H9 (cell line): ENCODE measurements around the gene CCDC51. TPM values are rescaled to one million over a fixed set of nuclear protein-coding genes. Genes with fewer than 3 reads are reported as not detected.

Experiments
- DNase-seq: peaks from one replicate; pipeline ENCODE4 v3.0.0-alpha.2; 2017
- H2AFZ ChIP-seq: one replicate; pipeline ENCODE4 v1.6.1; 2013; ENCODE audit warnings: mild to moderate bottlenecking, low read length, control low read depth, moderate library complexity
- H2AK5ac ChIP-seq: 2 replicates; pipeline ENCODE4 v1.6.1; 2013; ENCODE audit warnings: low read length, control low read depth, mixed read lengths; ENCODE audit not compliant: insufficient read length
- H2BK120ac ChIP-seq: one replicate; pipeline ENCODE4 v1.6.1; 2013; ENCODE audit warnings: low read depth, mild to moderate bottlenecking, low read length, control low read depth, inconsistent platforms; ENCODE audit not compliant: poor library complexity, severe bottlenecking
- H2BK12ac ChIP-seq: 2 replicates; pipeline ENCODE4 v1.6.1; 2013; ENCODE audit warnings: low read length, control low read depth, mixed read lengths, low read depth; ENCODE audit not compliant: insufficient read length
- H2BK15ac ChIP-seq: 2 replicates; pipeline ENCODE4 v1.6.1; 2013; ENCODE audit warnings: low read depth, low read length, control low read depth
- H2BK20ac ChIP-seq: one replicate; pipeline ENCODE4 v1.6.1; 2013; ENCODE audit warnings: low read depth, mild to moderate bottlenecking, low read length, control low read depth, inconsistent platforms; ENCODE audit not compliant: poor library complexity, severe bottlenecking
- H2BK5ac ChIP-seq: 2 replicates; pipeline ENCODE4 v1.6.1; 2013; ENCODE audit warnings: low read length, control low read depth, mixed read lengths; ENCODE audit not compliant: insufficient read length
- H3K14ac ChIP-seq: 2 replicates; pipeline ENCODE4 v1.6.1; 2013; ENCODE audit warnings: low read length, control low read depth; ENCODE audit not compliant: insufficient read depth
- H3K18ac ChIP-seq: 2 replicates; pipeline ENCODE4 v1.6.1; 2013; ENCODE audit warnings: low read depth, mild to moderate bottlenecking, mixed read lengths, low read length, control low read depth; ENCODE audit not compliant: insufficient read length
- H3K23ac ChIP-seq: 2 replicates; pipeline ENCODE4 v1.6.1; 2013; ENCODE audit warnings: low read length, control low read depth, mixed read lengths, low read depth; ENCODE audit not compliant: insufficient read length
- H3K23me2 ChIP-seq: 2 replicates; pipeline ENCODE4 v1.6.1; 2013; ENCODE audit warnings: low read depth, mild to moderate bottlenecking, mixed read lengths, low read length, control low read depth; ENCODE audit not compliant: insufficient read length, poor library complexity, severe bottlenecking
- H3K27ac ChIP-seq: 2 replicates; pipeline ENCODE4 v1.5.1; 2013; ENCODE audit warnings: low read length, control low read depth, mixed read lengths, low read depth; ENCODE audit not compliant: insufficient read length
- H3K27me3 ChIP-seq: 2 replicates; pipeline ENCODE4 v1.6.1; 2013; ENCODE audit warnings: low read length, control low read depth, inconsistent platforms; ENCODE audit not compliant: insufficient read depth
- H3K4ac ChIP-seq: 2 replicates; pipeline ENCODE4 v1.6.1; 2013; ENCODE audit warnings: low read depth, mild to moderate bottlenecking, control low read depth, inconsistent platforms, low read length, moderate library complexity
- H3K4me1 ChIP-seq: 2 replicates; pipeline ENCODE4 v1.6.1; 2013; ENCODE audit warnings: low read length, control low read depth, inconsistent platforms; ENCODE audit not compliant: insufficient read depth
- H3K4me2 ChIP-seq: 2 replicates; pipeline ENCODE4 v1.6.1; 2013; ENCODE audit warnings: low read length, control low read depth, mixed read lengths; ENCODE audit not compliant: insufficient read length, insufficient read depth
- H3K56ac ChIP-seq: 2 replicates; pipeline ENCODE4 v1.6.1; 2013; ENCODE audit warnings: low read depth, mild to moderate bottlenecking, mixed read lengths, low read length, control low read depth; ENCODE audit not compliant: insufficient read length
- H3K79me1 ChIP-seq: 2 replicates; pipeline ENCODE4 v1.6.1; 2013; ENCODE audit warnings: low read depth, mild to moderate bottlenecking, moderate library complexity, low read length, control low read depth, inconsistent platforms; ENCODE audit not compliant: insufficient read depth, poor library complexity, severe bottlenecking
- H3K79me2 ChIP-seq: 2 replicates; pipeline ENCODE4 v1.6.1; 2013; ENCODE audit warnings: low read length, control low read depth, inconsistent platforms; ENCODE audit not compliant: insufficient read depth
- H3K9ac ChIP-seq: 2 replicates; pipeline ENCODE4 v1.6.1; 2013; ENCODE audit warnings: low read length, control low read depth, mixed read lengths; ENCODE audit not compliant: insufficient read length; ENCODE audit errors: extremely low read depth
- H3K9me3 ChIP-seq: one replicate; pipeline ENCODE4 v1.6.1; 2013; ENCODE audit warnings: low read depth, low read length, inconsistent platforms; ENCODE audit not compliant: control insufficient read depth
- H3T11ph ChIP-seq: one replicate; pipeline ENCODE4 v1.6.1; 2013; ENCODE audit warnings: mild to moderate bottlenecking, low read length, control low read depth, inconsistent platforms
- H4K20me1 ChIP-seq: one replicate; pipeline ENCODE4 v1.6.1; 2013; ENCODE audit not compliant: control insufficient read depth, insufficient read length, insufficient read depth
- H4K5ac ChIP-seq: 2 replicates; pipeline ENCODE4 v1.6.1; 2013; ENCODE audit warnings: low read depth, mild to moderate bottlenecking, mixed read lengths, low read length, control low read depth; ENCODE audit not compliant: insufficient read length
- H4K8ac ChIP-seq: replicated peaks from 2 replicates; pipeline ENCODE4 v1.6.1; 2013; ENCODE audit warnings: low read length, control low read depth, mixed read lengths, low read depth; ENCODE audit not compliant: insufficient read length
- H4K91ac ChIP-seq: 2 replicates; pipeline ENCODE4 v1.6.1; 2013; ENCODE audit warnings: low read depth, mild to moderate bottlenecking, moderate library complexity, mixed read lengths, low read length, control low read depth; ENCODE audit not compliant: insufficient read length
- H3K27ac Mint-ChIP-seq, 3 experiments: 2 replicates in 2 of 3; 3 replicates in 1 of 3; pipeline ENCODE4 v1.8.0; 2020 to 2021; ENCODE audit warnings: mixed read lengths in 3 of 3, mild to moderate bottlenecking in 1 of 3, moderate library complexity in 1 of 3
- H3K27me3 Mint-ChIP-seq: 2 replicates; pipeline ENCODE4 v1.8.0; 2021; ENCODE audit warnings: low read depth, mild to moderate bottlenecking, moderate library complexity, mixed read lengths
- H3K36me3 Mint-ChIP-seq, 3 experiments: 2 replicates in 2 of 3; 3 replicates in 1 of 3; pipeline ENCODE4 v1.8.0; 2020 to 2021; ENCODE audit warnings: low read depth in 3 of 3, mixed read lengths in 3 of 3; ENCODE audit not compliant: insufficient read depth in 1 of 3
- H3K4me1 Mint-ChIP-seq, 2 experiments: 2 replicates each; pipeline ENCODE4 v1.8.0; 2020; ENCODE audit warnings: mixed read lengths in 2 of 2
- H3K4me3 Mint-ChIP-seq, 2 experiments: 2 replicates in 1 of 2; 3 replicates in 1 of 2; pipeline ENCODE4 v1.8.0; 2020 to 2021; ENCODE audit warnings: mild to moderate bottlenecking in 2 of 2, mixed read lengths in 2 of 2, moderate library complexity in 1 of 2
- H3K9me3 Mint-ChIP-seq, 2 experiments: 2 replicates in 1 of 2; 3 replicates in 1 of 2; pipeline ENCODE4 v1.8.0; 2020; ENCODE audit warnings: mild to moderate bottlenecking in 2 of 2, mixed read lengths in 2 of 2, moderate library complexity in 1 of 2
- WGBS: extraction: QIAGEN DNeasy Blood & Tissue Kit; methylation state at CpG from one replicate; pipeline ENCODE4 v1.1.7; 2013; ENCODE audit warnings: missing lambda C conversion rate, low lambda C conversion rate, mixed read lengths; ENCODE audit not compliant: insufficient read length; ENCODE audit errors: extremely low coverage; 5-methylcytosine and 5-hydroxymethylcytosine counted together
- total RNA-seq: library from RNA; stranded (reverse); gene quantifications from 2 replicates; pipeline ENCODE4 v1.2.1, GENCODE V29; 2021
- TF ChIP-seq, protein P1 (sequence below): fragments of 200-600 bp; sonication (generic); conservative IDR thresholded peaks from 3 replicates; pipeline ENCODE4 v1.8.0; 2021; ENCODE audit warnings: antibody characterized with exemption, mild to moderate bottlenecking

CCDC51 gene
- total RNA-seq, 1 experiment from 2014 or later = 20.0 TPM

DNA sequence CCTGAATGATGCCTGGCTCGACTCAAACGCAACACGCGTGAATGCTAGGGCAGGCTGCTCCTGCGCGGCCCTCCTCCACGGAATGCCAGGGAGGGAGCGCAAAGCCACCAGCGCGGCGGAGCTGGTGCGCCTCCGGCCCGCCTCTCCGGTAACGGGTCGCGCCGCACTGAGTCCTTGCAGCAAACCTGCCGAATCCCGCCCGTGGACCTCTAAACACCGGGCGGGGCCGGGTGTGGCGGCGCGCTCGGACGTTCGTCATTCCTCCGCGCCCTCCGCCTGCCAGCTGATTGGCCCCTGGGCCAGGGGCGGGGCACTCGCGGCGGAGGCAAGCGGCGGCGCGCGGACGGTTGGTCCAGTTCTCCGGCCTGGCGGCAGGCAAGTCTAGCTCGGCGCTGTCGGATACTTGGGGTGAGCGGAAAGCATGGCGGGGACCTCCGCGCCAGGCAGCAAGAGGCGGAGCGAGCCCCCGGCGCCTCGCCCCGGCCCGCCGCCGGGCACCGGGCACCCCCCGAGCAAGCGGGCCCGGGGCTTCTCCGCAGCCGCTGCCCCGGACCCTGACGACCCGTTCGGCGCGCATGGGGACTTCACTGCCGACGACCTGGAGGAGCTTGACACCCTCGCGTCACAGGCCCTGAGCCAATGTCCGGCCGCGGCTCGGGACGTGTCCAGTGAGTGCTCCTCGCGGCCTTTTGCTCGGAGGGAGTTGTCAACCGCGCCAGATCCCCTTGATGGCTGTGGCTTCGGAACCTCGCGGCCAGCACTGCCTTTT, 6.7 kb upstream of the CCDC51 start, which contains the start of gene ATRIP:
Gene ATRIP (plus strand): TSS at position 313 of the 769 bp plus-strand sequence. CDS start 109 bp downstream, at position 422.
- peak; percentile 92 for DNase-seq
- H4K5ac ChIP-seq = no peak within 1 kb of the TSS
- H3K56ac ChIP-seq = no peak within 1 kb of the TSS
- no peaks in the 10 kb centered on the region for H3K9me3 ChIP-seq
- no peaks in the 10 kb centered on the region for H3K4me1 ChIP-seq
- no CpG with 5 or more reads among the region's 91 CpGs for WGBS
- no peak within 1 kb of the TSS for H3K27ac ChIP-seq
- H2AK5ac ChIP-seq = no peak within 1 kb of the TSS
- H2BK120ac ChIP-seq = no peak within 1 kb of the TSS
- no peaks in the 10 kb centered on the region for H4K20me1 ChIP-seq
- H3K4me2 ChIP-seq = peak within 1 kb of the TSS; percentile 92
- H2BK12ac ChIP-seq = no peak within 1 kb of the TSS
- Mint-ChIP-seq H3K4me1 (peaks cover 23 to 26% of the 10 kb centered on the region in 2 experiments), H3K27me3 (no peaks in the 10 kb centered on the region), H3K4me3 (peak within 1 kb of the TSS; percentile 91 to 94), H3K27ac (peak within 1 kb of the TSS; percentile 55 to 95 (median 65); a peak in 6 of 7 replicates), H3K36me3 (peaks cover 18 to 39% (median 26%) of the 10 kb centered on the region in 3 experiments; a peak in 6 of 7 replicates), H3K9me3 (no peaks in the 10 kb centered on the region)
- TF ChIP-seq, protein P1, sequence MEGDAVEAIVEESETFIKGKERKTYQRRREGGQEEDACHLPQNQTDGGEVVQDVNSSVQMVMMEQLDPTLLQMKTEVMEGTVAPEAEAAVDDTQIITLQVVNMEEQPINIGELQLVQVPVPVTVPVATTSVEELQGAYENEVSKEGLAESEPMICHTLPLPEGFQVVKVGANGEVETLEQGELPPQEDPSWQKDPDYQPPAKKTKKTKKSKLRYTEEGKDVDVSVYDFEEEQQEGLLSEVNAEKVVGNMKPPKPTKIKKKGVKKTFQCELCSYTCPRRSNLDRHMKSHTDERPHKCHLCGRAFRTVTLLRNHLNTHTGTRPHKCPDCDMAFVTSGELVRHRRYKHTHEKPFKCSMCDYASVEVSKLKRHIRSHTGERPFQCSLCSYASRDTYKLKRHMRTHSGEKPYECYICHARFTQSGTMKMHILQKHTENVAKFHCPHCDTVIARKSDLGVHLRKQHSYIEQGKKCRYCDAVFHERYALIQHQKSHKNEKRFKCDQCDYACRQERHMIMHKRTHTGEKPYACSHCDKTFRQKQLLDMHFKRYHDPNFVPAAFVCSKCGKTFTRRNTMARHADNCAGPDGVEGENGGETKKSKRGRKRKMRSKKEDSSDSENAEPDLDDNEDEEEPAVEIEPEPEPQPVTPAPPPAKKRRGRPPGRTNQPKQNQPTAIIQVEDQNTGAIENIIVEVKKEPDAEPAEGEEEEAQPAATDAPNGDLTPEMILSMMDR = no peak
- peak within 1 kb of the TSS; percentile 81 for H3K9ac ChIP-seq
- no peaks in the 10 kb centered on the region for H3K27me3 ChIP-seq
- H2BK20ac ChIP-seq = no peak within 1 kb of the TSS
- peaks cover 5% of the 10 kb centered on the region for H3K79me1 ChIP-seq
- H3T11ph ChIP-seq = no peak within 1 kb of the TSS
- no peak within 1 kb of the TSS for H3K23ac ChIP-seq
- H3K18ac ChIP-seq = peak within 1 kb of the TSS; percentile 11
- H2BK5ac ChIP-seq = no peak within 1 kb of the TSS
- no peak within 1 kb of the TSS for H3K4ac ChIP-seq
- H4K8ac ChIP-seq = no peak within 1 kb of the TSS
- H3K14ac ChIP-seq = peak within 1 kb of the TSS; percentile 34; the same call in 1 of the 2 replicates
- peaks cover 14% of the 10 kb centered on the region for H3K23me2 ChIP-seq
- H4K91ac ChIP-seq = no peak within 1 kb of the TSS
- no peak within 1 kb of the TSS for H2BK15ac ChIP-seq
- no peak within 1 kb of the TSS for H2AFZ ChIP-seq
- peaks cover 1% of the 10 kb centered on the region; the same call in 1 of the 2 replicates for H3K79me2 ChIP-seq
